Activated gamma-delta T cell treated with Interleukin-2 at 50 U/mL for 16 hours (primary cell): ENCODE results near the gene LGALS7.

ENCODE experiments used
- DNase-seq: peaks from one replicate; pipeline ENCODE4 v3.0.0-alpha.2; 2020

The LGALS7 gene

GRCh38 chr19:38725469-38726283 lies 47.6 kb downstream of the LGALS7 start:
- DNase-seq, result no peak

GRCh38 chr19:38723990-38724854 lies 49.1 kb downstream of the LGALS7 start:
- DNase-seq, result no peak

GRCh38 chr19:38723606-38723965 lies 49.7 kb downstream of the LGALS7 start:
- DNase-seq, result no peak

GRCh38 chr19:38722947-38723605 lies 50.2 kb downstream of the LGALS7 start:
- no peak for DNase-seq

GRCh38 chr19:38721979-38722773 lies 51.1 kb downstream of the LGALS7 start:
- DNase-seq, result no peak

GRCh38 chr19:38721496-38721895 lies 51.8 kb downstream of the LGALS7 start:
- DNase-seq, result no peak
